Measurements from ENCODE around the gene FBXW7.

GRCh38 chr4:152485726-152486276 is 50.1 kb downstream of the FBXW7 start:
- no peak for TF ChIP-seq MAX (IDR thresholded peaks at IDR 0.05; ENCODE audit: low read depth, low read length)
- no peak for TF ChIP-seq CTCF (IDR thresholded peaks at IDR 0.05; ENCODE audit: low read depth, low read length)
- no peak for TF ChIP-seq POLR2A (IDR thresholded peaks at IDR 0.05; ENCODE audit: extremely low read depth, insufficient read length)

Data from NB4 (cell line).